GM18907 (cell line): ENCODE results near the gene SEPTIN8.

Experiments
- ATAC-seq: cut with Tn5 transposase; IDR thresholded peaks from one replicate; pipeline ENCODE4 v1.9.1; 2021; ENCODE audit warnings: mild to moderate bottlenecking, moderate library complexity; ENCODE audit not compliant: unreplicated experiment

The SEPTIN8 gene

GRCh38 chr5:132765311-132766019 is 11.6 kb downstream of the SEPTIN8 start:
- no peak for ATAC-seq

- ATAC-seq, result no peak
Measured at GRCh38 chr5:132764671-132765238, 12.3 kb downstream of the SEPTIN8 start.

- no peak for ATAC-seq
Measured at GRCh38 chr5:132764051-132764450, 13.0 kb downstream of the SEPTIN8 start.

- ATAC-seq, result no peak
Measured at GRCh38 chr5:132763181-132764036, 13.6 kb downstream of the SEPTIN8 start.

DNA sequence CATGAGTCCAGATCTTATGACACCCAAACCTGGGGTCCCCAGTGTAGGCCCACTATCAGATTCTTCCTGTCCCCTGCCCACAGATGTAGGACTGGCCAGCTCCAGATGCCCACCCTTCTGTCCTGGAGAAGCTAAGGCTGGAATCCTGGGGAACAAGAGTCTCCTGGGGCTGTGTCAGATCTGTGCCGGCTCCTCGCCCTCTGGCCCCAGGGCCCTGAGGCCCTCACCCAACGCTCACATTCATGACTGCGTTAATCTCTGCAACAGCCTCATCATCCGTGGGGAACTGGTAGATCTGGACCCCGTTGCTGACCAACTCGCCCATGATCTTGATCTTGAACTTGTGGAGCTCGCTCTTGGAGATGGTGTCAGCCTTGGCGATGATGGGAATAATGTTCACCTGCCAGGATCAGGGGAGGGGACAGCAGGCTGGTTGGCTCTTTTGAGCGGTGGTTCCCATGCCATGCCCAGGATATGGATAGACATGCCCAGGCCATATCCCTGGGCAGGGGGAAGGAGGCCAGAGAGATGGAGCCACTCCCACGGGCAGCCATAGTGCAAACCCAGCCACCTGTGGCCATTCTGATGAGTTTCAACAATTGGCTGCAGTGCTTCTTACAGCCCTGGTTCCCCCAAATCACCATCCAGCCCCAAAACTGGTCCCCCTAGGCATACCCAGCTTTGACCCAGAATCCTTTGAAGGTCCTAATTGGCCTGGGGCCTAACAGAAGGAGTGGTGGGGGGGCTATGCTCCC is 14.6 kb downstream of the SEPTIN8 start:
- no peak for ATAC-seq

- ATAC-seq, result no peak
Measured at GRCh38 chr5:132761321-132762240, 15.5 kb downstream of the SEPTIN8 start.

GRCh38 chr5:132760601-132761317 is 16.3 kb downstream of the SEPTIN8 start:
- no peak for ATAC-seq

DNA sequence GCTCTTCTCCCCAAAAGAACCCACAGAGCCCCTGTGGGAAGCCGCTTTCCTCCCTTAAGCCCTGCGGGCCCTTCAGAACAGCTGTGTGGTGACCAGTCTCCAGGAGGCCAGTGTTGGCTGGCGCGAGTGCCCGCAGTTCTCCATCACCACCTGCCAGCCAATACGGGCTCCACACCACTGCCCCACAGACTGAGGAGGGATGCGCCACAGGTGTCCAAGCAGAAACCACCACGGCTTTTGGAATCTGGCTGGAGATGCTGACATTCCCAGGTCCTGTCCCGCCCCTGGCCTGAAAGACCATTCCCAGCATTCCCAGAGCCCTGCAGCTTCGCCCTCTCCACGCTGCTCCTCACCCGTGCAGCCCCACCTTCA is 17.0 kb downstream of the SEPTIN8 start:
- ATAC-seq, result no peak

DNA sequence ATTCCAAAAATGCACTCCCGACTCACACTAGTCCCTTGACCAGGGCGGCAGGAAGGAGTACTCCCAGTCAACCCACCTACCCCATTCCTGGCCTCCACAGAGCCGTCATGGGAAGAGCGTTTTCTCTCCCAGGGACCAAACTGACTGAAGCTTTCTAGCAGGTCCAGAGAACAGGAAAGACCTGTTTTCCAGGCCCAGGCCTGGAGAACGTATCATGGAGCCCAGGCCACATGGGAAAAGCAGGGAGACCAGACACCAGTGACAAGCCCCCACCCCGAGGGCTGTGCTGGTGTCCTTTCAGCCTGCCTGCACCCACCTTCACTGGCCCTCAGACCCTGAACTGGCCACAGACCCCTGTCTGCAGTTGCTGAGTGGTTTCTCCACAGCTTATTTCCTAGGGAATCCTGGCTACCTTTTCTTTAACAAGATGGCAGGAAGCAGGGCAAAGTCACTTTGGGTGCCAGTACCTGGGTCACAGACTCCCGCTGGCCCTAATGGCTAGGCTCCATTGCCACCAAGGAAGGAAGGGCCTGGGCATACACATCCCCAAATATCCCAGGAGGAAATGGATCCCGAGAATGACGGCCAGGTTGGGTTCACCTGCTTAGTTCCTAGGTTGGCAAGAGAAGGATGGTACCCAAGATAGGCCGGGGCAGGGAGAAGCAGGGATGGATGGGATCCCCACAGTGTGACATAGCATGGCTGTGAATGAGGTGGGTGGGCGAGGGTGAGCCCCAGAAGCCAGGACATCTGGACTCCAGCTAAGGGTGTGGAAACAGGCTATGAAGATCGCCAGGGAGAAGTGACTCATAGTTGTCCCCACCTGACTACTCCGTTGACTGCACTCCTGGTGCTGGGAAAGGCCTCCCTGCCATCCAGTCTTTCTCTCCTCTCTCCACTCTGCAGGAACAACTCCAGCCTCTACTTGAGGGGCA is 17.7 kb downstream of the SEPTIN8 start:
- ATAC-seq, result no peak

- no peak for ATAC-seq
Measured at GRCh38 chr5:132758451-132758850, 18.6 kb downstream of the SEPTIN8 start.

GRCh38 chr5:132756542-132756941 is 20.5 kb downstream of the SEPTIN8 start:
- no peak for ATAC-seq

GRCh38 chr5:132754947-132755346 is 22.1 kb downstream of the SEPTIN8 start:
- no peak for ATAC-seq

DNA sequence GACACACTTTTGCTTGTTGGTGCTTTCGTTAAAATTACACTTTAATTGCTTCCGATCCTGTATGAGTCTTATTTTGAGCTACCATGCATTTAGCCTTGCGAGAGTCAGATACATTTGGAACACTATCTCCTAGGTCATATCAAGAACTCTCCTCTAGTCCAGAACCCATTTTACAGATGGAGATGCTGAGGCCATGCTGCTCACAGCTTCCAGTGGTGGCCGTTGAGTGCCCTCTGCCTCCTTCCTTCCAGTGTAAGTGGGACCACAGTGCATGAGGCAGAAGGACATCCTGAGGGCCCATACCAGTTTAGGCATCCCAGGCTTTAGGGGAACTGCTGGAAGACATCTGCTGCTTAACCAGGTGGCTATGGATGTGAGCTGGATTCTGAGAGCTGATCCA is 22.9 kb downstream of the SEPTIN8 start:
- no peak for ATAC-seq

DNA sequence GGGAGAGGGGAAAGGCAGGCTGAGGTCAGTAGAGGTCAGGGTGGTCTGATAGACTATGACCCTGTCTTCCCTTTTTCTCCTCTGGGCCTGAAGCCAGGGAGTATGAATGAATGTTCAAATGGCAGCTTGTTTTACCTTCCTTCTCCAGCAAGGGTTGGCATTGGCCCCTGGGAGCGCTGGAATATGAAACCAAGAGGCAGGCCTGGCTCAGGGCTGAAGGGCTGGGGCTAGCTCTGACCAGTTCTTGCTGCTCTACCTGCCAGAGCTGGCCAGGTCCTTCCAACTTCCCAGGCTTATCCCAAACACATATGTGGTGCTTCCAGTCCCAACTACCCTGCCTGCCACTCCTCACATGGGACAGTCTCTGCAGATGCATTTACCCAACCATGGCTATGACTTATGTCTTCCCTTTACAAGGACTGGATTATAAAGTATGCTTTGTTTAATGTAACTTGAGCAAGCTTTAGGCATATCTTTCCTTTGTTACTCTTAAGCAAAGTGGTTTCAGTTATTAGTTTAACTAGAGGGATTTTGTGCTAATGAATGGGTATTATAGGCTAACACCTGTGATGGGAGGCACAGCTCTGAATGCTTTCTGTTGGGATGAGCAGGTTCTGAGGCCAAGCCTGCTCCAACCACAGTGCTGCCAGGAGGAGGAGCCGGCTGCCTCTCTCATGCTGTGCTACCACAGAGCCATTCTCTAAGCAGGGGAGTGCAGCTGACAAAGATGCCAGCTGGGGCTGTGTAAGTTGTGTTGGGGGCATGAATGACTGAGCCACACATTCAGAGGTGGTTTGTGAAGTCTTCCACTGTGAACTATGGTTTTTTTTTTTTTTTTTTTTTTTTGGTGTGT is 23.7 kb downstream of the SEPTIN8 start:
- no peak for ATAC-seq

DNA sequence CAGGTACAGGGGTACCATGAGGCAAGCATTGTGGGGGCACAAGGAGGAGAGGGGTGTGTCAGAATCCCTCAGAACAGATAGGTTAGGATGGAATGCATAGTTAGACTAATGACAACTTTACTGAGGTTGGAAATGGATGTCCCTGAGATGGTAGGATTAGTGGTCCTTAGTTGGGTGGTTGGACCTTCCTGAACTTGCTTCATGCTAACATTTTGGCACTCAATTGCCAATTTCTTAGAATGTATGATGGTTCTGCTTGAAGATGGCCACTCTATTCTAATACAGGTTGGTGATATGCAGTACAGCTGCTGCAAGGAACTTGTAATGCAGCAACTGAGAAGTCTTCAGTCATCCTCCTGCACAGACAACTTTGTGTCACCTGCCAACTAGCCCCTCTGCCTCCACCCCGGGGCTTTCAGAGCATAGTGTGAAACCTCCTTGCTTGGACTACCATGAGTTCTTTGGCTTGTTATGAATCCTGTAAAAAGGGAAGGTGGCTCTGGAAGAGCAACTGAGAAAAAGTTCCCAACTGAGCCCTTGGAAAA is 24.4 kb downstream of the SEPTIN8 start:
- no peak for ATAC-seq

- ATAC-seq, result no peak
Measured at GRCh38 chr5:132751971-132752580, 25.0 kb downstream of the SEPTIN8 start.

- peak; percentile 42 for ATAC-seq
Measured at GRCh38 chr5:132751444-132751843, 25.6 kb downstream of the SEPTIN8 start.
